Stimulated activated CD4-positive, alpha-beta T cell treated with anti-CD3 and anti-CD28 coated beads, Interleukin-15, amount 100 ng/mL, for 48 hours (primary cell): Measurements from ENCODE around the gene INTS2.
"Not testable (repeated sequence)": the region's sequence is repeated elsewhere in the genome, so short reads cannot be mapped to it uniquely, and the experiment has no call there.

Source experiments
- DNase-seq, 2 donors: peaks; one replicate each; pipeline ENCODE4 v3.0.0-alpha.2; 2020; ENCODE audit warnings: low read depth in 2 of 2

Gene INTS2

DNA sequence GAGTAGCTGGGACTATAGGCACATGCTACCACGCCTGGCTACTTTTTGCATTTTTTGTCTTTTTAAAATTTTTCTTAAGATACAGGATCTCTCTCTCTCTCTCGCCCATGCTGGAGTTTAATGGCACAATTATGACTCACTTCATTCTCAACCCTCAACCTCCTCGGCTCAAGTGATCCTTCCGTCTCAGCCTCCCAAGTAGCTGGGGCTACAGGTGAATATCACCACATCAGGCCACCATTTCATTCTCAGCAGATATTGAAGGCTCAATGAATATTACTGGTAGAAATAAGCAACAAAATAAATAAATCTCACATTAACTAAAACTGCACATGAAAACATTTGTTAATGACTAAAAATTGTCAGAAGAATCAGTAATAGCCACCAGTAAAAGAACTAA, 106.1 kb downstream of the INTS2 start:
- DNase-seq: no peak

DNA sequence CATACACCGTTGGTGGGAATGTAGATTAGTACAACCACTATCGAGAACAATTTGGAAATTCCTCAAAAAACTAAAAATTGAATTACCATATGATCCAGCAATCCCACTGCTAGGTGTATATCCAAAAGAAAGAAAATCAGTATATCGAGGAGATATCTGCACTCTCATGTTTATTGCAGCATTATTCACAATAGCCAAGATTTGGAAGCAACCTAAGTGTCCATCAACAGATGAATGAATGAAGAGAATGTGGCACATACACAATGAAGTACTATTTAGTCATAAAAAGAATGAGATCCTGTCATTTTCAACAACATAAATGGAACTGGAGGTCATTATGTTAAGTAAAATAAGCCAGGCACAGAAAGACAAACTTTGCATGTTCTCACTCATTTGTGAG, 108.5 kb downstream of the INTS2 start:
- not testable (repeated sequence) for DNase-seq

- DNase-seq: no peak
Measured at GRCh38 chr17:61818225-61818624, 109.6 kb downstream of the INTS2 start.

GRCh38 chr17:61817452-61817851, 110.3 kb downstream of the INTS2 start:
- DNase-seq: no peak

- DNase-seq: no peak
Measured at GRCh38 chr17:61816538-61816937, 111.2 kb downstream of the INTS2 start.

DNA sequence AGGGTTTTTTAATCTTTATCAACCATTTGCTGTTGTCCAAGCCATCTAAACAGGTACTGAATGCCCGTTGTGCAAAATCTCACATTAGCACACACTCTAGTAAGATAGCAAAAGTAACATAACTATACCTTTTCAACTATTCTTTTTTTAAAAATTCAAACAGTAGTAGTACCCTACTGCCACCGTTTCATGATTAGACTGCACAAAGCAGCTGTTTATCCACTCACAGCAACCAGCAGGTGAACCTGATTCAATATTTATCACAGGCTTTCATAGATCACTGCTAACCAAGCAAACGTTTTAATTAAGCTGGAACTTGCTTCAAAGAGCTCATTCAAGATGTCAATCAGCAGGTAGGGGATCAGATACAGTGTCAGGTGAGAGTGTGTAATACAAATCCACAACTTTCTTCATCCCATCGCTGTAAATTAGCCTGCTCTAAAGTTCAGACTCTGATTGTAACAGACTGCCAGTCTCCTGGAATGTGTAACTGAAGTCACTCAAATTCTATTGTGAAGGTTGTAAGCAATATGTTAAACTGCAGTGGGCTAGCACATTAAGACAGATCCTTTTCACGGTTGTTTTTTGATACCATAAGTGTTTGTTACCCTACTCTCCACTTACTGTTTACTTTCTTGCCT, 111.8 kb downstream of the INTS2 start:
- DNase-seq: no peak
